C1 segment of cervical spinal cord (tissue), 14 donors: ENCODE data around the gene KIF23.
"Not testable (repeated sequence)": the region's sequence is repeated elsewhere in the genome, so short reads cannot be mapped to it uniquely, and the experiment has no call there.

ENCODE experiments used
- DNase-seq, 14 donors: peaks; one replicate each; lab custom pipeline; 2025; lab: John Stamatoyannopoulos, UW

KIF23 gene

DNA sequence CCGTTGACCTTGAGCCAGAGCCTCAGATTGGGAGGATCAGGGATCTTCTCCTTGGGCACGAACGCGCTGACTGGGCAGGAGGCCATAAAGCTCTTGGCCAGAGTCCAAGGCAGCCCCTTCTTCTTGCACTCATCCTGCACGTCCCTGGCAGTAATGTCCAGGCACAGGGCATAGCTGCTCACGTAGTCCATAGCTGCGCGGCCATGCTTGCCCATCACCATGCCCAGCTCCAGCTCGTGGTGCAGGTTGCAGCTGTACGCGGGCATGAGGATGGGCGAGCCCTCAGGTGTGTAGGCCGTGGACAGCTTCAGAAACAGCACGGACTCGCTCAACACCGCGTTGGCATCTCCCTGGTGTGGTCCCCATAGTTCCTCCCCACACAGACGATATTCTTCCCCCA, 20.5 kb downstream of the KIF23 start:
- no peak for DNase-seq

DNA sequence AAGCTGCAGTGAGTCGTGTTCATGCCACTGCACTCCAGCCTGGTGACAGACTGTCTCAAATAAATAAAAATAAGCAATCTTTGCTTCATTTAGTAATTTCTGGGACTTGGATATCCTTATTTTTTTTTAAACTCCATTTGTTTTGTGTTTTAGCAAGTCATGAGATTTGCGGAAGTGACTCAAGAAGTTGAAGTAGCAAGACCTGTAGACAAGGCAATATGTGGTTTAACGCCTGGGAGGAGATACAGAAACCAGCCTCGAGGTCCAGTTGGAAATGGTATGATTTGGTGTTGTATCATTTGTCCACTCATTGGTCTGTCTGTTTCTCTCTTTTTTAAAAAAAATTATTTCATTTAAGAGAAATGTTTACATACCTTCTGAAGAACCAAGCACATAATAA, 21.8 kb downstream of the KIF23 start:
- DNase-seq = no peak

DNA sequence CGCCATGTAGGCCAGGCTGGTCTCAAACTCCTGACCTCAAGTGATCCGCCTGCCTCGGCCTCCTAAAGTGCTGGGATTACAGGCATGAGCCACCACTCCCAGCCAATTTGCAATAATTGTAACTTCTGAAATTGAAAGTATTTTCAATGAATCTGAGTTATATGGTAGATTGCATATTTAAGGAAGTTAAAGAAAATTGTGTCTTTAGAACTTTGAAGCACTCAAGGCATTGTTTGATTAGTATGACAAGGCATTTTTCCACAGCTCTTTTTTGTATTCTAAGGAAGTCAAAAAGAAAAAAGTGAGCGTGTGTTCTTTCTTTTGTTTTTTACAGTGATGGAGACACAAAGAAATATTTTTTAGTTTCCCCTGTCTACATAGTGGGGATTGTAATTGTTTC, 22.8 kb downstream of the KIF23 start:
- no peak for DNase-seq

DNA sequence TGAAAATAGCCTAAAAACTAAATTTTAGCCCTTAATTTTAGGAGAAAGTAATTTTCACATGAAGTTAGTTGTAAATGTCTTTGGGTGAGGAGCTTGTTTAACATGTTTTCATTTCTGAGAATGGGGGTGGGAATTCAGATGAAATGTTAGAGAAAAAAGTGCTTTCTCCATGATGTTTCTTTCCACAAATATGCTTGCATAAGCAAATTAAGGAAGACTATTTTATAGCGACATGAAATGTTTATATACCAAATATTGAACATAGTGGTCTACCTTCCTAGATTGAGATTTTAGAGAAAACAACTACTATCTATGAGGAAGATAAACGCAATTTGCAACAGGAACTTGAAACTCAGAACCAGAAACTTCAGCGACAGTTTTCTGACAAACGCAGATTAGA, 25.5 kb downstream of the KIF23 start:
- no peak for DNase-seq

DNA sequence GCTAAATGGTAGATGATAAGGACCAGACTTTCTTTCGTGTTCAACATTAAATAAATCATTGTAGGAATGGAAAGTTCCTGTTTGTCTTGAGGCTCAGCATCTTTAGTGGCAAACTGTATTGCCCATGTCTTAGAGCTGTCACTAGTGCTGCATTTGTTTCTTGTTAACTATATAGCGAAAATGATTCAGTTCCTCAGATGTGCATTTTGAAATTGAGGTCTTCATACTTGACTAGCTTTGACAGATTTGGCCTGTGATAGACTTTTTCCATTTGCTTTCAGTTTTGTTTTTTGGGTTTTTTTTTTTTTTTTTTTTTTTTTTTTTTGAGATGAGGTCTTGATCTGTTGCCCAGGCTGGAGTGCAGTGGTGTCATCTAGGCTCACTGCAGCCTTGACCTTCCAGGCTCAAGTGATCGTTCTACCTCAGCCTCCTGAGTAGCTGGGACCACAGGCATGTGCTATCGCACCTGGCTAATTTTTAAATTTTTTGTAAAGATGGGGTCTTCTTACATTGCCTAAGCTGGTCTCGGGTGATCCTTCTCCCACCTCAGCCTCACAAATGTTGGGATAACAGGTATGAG, 29.0 kb downstream of the KIF23 start:
- no peak for DNase-seq

DNA sequence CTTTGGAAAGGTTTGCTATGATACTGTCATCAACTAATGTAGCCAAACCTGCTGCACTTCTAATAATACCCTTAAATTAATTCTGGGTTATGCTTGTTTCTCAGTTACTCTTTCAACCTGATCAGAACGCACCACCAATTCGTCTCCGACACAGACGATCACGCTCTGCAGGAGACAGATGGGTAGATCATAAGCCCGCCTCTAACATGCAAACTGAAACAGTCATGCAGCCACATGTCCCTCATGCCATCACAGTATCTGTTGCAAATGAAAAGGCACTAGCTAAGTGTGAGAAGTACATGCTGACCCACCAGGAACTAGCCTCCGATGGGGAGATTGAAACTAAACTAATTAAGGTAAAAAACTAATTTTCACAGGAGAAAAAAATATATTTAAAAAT, 30.5 kb downstream of the KIF23 start:
- DNase-seq = no peak

DNA sequence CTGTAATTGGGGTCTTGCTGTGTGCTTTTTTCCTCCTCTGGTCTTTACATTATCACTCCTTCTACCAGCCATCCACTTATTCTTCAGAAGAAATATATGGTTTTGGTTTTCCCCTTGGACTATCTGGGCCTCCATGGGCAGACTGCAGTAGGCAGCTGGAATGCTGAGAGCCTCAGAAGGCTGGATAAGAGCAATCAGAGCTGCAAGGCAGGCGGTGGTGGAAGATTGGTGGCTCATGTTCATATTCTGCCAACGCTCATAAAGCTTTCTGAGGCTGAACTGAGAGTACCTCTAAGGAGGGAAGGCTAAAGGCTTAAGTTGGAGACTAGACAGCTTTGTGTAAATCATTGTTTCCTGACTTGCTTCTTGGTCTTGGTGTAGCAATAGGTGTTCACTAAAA, 32.8 kb downstream of the KIF23 start:
- DNase-seq = no peak

DNA sequence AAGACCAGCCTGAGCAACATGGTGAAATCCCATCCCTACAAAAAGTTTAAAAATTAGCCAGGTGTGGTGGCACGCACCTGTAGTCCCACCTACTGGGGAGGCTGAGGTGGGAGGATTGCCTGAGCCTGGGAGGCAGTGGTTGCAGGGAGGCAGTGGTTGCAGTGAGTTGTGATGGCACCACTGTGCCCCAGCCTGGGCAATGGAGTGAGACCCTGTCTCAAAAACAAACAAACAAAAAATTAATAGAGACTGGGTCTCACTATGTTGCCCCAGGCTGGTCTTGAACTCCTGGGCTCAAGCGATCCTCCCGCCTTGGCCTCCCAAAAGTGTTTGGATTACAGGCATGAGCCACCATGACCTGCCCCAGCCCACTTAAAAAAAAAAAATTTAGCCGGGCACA, 36.1 kb downstream of the KIF23 start:
- not testable (repeated sequence) for DNase-seq

DNA sequence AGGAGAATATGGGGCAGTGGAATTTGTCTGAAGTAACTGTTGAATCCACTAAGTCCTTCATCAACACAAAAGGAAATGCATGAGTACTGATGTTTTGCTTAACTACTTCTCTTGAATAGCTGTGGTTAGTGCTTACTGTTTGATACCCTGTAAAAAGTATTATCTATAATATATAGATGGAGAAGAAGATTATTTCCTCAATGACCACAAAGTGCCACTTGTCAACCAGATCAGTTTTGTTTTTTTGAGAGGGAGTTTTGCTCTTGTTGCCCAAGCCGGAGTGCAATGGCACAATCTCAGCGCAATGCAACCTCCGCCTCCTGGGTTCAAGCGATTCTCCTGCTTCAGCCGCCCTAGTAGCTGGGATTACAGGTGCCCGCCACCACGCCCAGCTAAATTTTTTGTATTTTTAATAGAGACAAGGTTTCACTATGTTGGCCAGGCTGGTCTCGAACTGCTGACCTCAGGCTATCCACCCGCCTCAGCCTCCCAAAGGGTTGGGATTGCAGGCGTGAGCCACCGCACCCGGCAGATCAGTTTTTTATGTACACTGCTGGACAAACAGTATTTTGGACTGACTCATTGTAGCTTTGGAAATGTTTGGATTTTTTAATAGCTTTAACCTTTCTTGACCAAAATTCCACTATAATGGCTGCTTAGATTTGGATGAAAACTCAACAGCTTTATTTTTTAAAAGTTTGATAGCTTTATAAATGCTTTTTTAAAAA, 37.0 kb downstream of the KIF23 start:
- DNase-seq = no peak

DNA sequence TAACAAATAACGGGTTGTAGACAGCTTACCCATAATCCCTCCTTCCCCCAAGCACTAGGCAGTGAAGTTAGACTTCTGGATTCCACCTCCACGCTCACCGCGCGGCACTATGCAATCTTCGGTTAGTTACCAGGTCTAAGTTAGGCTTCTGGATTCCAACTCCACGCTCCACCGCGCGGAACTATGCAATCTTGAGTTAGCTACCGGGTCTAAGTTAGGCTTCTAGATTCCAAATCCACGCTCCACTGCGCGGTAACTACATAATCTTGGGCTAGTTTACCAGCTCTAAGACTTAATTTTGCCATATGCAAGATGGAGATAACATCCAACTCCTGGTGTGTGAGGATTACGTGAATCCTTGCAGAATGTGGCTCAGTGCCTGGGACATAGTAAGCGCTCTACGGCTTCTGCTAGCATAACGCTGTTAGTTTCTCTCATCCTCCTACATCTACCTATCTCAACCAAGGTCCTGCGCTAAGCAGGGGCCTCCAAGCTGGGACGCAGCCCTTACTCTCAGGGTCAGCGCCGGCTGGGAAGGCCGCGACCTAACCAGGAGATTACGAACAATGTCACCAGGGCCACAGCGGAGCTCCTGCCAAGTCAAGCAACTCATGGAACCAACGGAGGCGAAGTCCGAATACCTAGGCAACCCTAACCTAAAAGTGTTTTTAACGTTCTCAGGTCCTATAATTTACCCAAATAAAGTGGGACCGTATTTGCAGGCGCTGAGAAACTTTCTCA, 38.0 kb downstream of the KIF23 start:
- peak in 4 of 14 donors; percentile 51 to 90 (median 64) for DNase-seq

DNA sequence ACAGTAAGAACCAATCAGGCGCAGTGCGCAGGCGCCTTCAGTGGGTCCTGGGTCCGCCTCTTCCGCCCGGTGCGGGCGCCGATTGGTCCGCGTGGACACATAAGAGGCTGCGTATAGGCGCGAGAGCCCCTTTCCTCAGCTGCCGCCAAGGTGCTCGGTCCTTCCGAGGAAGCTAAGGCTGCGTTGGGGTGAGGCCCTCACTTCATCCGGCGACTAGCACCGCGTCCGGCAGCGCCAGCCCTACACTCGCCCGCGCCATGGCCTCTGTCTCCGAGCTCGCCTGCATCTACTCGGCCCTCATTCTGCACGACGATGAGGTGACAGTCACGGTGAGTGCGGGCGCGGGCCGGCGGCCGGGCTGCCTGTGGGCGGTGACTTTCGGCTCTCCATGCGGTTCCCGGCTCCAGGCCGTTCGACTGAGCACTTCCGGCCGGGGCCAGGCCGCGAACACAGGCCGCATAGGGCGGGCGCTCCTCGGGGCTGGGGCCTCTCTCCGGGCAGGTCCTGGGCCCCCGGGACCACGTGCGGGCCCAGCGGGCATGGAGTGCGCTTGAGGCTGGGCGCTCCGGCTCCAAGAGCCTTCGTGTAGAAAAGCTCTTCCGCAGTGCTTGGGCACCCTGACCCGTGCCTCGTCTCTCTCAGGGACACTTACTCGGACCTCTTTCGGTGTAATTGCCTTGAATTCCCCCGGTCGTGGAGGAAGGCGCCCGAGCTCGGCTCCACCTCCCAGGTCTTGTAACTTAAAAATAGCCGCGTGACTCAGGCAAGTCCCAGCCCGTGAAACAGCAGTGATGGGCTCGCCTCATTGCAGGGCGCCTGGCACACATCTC, 38.8 kb downstream of the KIF23 start, which contains the start of gene RPLP1:
Gene RPLP1, plus strand, starts transcription at position 127 of the 830 bp plus-strand sequence. Its CDS starts 131 bp downstream, at position 258.
- peak in 13 of 14 donors; percentile 28 to 95 (median 92) for DNase-seq

DNA sequence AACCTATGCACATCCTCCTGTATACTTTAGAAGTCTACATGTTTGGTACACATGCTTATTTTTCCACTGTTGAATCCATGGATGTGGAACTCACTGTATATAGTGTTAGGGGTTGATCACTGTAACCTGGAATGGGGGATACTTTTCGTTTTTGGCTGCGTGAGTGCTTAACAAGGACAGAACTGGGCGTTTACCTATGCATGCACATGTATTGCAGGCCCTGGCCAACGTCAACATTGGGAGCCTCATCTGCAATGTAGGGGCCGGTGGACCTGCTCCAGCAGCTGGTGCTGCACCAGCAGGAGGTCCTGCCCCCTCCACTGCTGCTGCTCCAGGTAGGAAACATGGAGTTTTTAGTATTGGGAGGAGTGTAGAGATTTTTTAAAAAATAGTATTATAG, 40.8 kb downstream of the KIF23 start:
- DNase-seq = no peak

DNA sequence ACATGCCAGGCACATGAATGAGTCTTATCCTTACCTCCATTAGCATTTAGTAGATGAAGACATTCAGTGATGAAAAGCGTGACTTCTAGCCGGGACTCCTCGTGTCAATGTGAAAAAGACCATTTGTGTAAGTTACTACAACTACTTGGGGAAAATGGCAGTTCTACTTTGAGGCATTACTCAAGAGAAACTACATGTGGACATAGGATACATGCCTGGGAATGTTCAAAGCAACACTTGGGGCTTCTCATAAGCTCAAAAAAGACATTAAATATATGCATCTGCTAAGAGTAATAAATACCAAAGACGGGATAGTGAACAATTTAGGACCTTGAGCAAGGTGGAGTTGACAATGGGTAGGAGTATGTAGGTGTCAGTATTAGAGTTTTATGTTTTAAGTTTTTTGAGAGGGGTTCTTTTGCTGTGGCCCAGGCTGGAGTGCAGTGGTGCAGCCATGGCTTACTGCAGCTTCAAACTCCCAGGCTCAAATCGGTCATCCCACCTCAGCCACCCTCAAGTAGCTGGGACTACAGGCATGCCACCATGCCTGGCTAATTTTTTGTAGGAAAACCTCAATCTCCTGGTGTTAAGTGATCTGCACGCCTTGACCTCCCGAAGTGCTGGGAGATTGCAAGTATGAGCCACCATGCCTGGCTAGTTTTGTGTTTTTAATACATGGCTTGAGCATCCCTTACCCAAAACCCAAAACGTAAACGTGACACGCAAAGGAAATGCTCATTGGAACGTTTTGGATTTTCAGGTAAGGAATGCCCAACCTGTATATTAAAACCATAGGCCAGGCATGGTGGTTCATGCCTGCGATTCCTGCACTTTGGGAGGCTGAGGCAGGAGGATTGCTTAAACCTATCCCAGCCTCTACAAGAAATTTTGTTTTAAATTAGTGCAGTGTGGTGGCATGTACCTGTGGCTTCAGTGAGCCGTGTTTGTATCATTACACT, 42.3 kb downstream of the KIF23 start:
- DNase-seq = no peak

DNA sequence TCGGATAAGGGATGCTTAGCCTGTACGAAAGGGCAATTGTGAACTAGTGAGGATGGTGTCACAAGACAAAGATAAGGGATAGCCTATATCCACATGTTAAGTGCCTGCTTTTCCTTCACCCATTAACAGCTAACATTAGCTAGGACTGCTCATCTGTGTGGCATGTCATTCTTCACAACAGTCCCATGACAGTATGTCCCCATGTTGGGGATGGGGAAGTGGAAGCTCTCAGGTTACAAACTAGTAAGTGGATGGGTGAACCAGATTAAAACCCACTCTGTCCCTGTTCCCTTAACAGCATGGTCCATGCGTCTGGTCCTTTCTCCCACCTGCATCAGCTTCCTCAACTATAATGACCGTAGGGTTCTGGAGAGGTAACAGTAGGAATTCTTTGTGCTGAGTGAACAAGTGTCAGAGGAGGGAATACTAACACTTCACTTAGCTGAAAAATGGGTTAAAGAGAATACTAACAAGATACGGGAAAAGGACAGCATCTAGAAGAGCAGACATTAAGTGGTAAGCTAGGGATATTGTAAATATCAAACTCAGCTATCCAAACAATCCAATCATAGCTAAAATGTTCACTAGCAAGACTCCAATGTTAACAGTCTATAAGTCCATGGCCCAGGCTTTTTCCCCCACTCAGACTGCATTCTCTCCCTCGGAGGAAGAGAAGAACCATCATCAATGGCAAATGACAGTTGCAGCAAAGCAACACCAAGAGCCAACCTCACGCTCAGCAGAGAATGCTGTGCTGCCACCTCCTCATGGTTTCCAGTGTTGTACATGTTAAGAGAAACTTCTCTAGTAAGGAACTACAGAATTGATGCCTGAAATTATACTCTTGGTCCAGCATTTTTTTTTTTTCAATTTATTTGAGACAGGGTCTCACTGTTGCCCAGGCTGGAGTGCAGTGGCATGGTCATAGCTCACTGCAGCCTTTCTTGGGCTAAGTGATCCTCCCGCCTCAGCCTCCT, 43.4 kb downstream of the KIF23 start:
- DNase-seq = no peak

DNA sequence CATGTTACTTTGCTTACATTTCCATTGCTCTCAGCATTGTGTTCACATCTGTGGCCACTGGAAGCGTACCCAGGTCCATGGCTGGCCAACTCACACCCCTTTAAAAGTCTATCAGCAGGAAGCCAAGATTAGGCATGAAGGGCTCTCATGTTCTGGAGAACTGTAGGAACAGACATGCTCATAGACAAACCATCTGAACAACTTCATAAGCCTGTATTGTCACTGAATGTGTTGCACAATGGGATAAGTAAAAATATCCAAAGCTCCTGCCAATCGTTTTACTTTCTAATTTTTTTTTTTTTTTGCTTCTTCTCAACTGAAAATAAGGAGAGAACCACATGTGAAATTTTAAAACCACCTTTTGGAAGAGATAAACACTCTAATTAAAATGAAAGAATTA, 44.9 kb downstream of the KIF23 start:
- no peak for DNase-seq

DNA sequence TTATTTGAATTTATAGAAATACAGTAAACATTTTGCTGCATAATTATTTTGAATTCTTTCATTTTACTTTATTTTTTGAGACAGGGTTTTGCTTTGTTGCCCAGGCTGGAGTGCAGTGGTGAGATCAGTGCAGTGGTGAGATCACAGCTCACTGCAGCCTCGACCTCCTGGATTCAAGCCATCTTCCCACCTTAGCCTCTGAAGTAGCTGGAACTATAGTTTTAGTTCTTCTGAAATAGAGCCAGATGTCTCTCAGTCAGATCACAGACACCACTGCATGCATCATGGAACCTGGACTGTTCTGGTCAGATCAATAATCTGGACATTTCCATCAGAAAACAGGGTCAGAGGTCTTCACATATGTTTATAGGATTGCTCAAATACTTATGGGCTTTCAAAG, 46.3 kb downstream of the KIF23 start:
- no peak for DNase-seq

DNA sequence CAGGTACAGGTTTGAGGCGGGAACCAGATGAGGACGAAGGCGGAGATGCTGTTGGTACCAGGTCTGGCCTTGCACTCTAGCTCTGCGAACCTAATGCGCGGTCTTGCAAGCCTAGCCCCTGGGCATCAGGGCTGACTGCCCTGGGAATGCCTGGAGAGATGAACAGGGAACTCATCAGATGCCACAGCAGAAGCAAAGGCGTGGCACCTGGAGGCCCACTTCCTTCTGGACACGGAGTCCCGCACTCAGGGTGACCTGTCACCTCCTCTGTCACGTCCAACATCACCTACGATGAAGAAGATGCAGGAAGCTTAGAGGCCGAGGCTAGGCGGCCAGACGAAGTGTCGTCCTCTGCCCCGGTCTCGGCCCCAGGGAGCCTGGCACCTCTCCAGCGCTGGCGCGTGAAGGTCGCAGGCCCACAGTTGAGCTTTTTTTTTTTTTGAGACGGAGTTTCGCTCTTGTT, 47.9 kb downstream of the KIF23 start:
- peak in 6 of 14 donors; percentile 7 to 62 (median 50) for DNase-seq

DNA sequence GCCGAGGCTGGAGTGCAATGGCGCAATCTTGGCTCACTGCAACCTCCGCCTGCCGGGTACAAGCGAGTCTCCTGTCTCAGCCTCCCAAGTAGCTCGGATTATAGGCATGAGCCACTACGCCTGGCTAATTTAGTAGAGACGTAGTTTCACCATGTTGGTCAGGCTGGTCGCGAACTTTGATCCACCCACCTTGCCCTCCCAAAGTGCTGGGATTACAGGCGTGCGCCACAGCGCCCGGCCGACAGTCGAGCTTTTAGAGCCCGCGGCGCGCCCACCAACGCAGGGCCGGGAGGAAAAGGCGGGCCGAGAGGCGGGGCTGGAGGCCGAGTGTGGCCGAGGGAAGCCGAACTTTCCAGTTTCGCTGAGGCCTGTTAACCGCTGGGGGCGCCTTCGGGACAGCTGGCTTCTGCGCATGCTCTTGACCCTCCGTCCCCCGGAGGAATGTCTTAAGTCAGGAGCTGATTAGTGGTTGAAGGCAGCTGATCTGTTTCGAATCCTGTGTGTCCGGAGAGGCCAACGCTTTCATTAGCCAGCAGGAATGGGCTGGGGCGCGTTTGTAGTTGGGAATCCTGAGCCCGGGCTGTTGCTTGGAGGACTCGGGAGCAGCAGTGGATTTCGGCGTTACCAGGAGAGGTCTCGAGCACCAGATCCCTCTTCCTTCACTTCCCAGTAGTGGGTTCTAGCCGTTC, 48.5 kb downstream of the KIF23 start:
- DNase-seq = peak; percentile 54 to 97 (median 92)
